AG20443 (cell line): ENCODE results near the gene APLP1.
"Not testable (repeated sequence)": the region's sequence is repeated elsewhere in the genome, so short reads cannot be mapped to it uniquely, and the experiment has no call there.

Experiments used
- DNase-seq: peaks from one replicate; pipeline ENCODE4 v3.0.0; 2012; ENCODE audit warnings: low spot score, mixed read lengths

The APLP1 gene

DNA sequence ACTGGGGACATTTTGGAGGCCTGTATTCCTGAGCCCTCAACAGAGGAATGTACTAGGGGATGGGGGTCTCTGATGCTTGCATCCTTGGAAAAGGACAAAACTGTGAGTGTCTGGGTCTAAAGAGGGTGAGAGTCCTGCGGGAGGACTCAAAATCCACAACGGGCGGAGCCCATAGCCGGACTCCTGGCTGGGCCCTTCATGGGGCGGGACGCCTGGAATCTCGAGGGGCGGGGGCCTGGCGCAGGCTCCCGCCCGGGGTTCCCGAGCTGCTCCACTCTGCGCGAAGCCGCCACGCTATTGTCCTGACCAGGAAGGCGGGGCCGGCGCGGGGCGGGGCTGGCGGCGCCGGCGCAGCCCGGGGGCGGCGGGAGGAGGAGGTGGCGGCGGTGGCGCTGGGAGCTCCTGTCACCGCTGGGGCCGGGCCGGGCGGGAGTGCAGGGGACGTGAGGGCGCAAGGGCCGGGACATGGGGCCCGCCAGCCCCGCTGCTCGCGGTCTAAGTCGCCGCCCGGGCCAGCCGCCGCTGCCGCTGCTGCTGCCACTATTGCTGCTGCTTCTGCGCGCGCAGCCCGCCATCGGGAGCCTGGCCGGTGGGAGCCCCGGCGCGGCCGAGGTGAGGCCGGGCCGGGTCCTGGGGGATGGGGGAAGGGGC is at the start of gene APLP1:
APLP1 (plus strand) TSS at position 403 of the 651 bp plus-strand sequence; CDS start at position 466, 63 bp downstream.
- peak; percentile 91 for DNase-seq

DNA sequence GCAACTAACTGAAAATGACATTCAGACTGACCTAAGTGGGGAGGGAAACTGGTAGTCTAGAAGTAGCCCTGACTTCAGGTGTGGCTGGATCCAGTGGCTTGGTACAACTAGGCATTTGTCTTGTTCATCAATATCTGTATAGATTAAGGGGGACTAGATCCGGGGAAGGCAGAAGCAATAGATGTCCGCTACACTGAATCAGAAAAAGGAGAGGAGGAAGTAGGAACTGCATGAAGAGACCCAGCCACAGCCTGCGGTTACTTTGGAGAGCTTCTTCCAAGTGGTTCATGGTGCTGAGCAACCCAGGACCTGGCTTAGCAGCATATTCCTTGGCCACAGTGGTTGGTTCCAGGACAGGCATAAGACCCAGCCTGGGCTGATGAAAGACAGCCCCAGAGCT is 45.8 kb upstream of the APLP1 start:
- DNase-seq = no peak

DNA sequence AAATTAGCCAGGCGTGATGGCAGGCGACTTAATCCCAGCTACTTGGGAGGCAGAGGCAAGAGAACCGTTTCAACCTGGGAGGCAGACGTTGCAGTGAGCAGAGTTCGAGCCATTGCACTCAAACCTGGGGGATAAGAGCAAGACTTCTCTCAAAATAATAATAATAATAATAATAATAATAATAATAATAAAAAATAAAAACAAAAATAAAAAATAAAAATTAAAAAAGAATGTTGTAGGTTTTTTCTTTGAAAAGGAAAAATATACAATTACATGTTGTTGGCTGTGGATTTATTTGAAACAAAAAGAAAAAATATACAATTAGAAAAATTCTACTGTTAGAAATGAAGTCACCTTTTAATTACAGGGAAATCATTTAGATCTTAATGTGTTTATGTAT is 44.2 kb upstream of the APLP1 start:
- no peak for DNase-seq

- DNase-seq = peak; percentile 84
Measured at GRCh38 chr19:35828692-35829301, 39.6 kb upstream of the APLP1 start.

DNA sequence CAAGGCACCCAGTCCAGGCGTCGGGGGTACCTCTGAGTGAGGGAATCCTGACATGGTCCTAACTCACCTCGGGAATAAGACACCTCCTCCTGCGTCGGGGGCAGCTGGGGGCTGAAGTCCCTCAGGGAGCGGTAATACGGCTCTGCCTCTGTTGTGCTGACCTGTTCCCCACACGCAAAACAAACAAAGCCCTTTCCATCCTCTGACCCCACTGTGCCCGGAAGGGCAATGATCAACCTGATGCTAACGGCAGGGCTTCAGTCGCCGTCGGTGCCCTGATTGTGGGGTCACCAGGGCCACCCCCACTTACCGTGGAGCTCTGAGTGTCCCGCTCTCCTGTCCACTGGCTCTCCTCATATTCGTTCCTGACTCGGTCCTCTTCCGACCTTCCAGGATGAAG is 37.4 kb upstream of the APLP1 start:
- DNase-seq = no peak

- DNase-seq = no peak
Measured at GRCh38 chr19:35832054-35832453, 36.3 kb upstream of the APLP1 start.

DNA sequence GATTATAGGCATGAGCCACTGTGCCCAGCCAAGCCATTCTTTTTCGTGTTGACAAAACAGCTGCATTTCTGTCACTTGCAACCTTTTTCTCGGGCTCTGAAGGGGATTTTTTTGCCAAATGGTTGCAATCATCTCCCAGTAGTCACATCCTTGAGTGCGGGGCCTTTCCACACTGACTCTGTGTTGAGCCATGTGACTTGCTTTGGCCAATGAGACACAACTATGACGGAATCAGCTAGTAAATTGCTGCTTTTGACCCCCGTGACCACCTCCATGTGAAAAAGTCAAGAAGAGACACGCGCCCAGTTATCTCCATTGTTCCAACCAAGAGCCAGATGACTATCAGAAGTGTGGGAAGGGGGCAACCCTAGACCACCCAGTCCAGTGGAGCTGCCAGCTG is 34.4 kb upstream of the APLP1 start:
- DNase-seq = no peak

DNA sequence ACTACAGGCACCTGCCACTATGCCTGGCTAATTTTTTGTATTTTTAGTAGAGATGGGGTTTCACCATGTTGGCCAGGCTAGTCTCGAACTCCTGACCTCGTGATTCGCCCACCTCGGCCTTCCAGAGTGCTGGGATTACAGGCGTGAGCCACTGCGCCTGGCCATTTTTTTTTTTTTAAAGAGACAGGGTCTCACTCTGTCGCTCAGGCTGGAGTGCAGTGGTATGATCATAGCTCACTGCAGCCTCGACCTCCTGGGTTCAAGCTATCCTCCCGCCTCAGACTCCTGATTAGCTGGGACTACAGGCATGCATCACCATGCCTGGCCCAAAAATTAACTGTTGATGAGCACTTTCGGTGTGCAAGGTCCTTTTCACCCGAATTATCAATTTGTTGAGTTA is 32.3 kb upstream of the APLP1 start:
- not testable (repeated sequence) for DNase-seq

GRCh38 chr19:35841961-35842595 is 26.3 kb upstream of the APLP1 start:
- DNase-seq = no peak

GRCh38 chr19:35842666-35843272 is 25.6 kb upstream of the APLP1 start:
- DNase-seq = no peak

DNA sequence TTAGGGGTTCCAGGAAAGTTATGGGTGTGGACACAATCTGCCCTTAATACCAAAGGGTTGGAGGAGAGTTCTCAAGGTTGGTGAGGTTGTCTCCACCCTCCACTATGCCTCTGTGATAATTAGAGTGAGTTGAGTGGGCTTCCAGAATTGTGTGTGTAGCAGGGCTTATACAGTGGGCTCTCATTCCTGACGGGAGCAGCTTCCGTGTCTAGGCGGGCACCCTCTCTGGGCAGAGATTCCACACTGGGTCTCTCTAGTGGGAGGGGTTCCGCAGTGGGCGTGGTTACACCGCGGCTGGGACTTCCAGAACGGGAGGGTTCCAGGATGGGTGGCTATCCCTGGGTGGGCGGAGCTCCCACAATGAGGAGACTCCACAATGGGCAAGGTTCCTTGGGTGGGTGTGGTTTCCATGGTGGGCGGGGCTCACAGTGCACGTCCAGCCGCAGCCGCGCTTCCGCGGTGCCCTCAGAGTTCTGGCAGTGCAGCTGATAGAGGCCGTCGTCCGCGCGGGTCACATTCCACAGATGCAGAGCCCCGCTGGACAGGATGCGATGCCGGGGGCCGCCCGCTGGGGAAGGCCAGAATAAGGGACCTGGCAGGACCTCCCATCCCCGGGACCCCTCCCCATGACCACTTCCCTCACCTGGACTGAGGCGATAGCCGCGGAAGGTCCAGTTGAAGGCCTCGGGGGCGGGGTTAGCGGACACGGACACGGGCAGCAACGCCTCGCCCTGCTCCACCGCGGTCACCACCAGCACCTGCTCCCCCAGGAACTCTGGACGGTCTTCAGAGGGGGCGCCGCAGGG is 24.5 kb upstream of the APLP1 start:
- peak; percentile 45 for DNase-seq

- no peak for DNase-seq
Measured at GRCh38 chr19:35844482-35845214, 23.7 kb upstream of the APLP1 start.

DNA sequence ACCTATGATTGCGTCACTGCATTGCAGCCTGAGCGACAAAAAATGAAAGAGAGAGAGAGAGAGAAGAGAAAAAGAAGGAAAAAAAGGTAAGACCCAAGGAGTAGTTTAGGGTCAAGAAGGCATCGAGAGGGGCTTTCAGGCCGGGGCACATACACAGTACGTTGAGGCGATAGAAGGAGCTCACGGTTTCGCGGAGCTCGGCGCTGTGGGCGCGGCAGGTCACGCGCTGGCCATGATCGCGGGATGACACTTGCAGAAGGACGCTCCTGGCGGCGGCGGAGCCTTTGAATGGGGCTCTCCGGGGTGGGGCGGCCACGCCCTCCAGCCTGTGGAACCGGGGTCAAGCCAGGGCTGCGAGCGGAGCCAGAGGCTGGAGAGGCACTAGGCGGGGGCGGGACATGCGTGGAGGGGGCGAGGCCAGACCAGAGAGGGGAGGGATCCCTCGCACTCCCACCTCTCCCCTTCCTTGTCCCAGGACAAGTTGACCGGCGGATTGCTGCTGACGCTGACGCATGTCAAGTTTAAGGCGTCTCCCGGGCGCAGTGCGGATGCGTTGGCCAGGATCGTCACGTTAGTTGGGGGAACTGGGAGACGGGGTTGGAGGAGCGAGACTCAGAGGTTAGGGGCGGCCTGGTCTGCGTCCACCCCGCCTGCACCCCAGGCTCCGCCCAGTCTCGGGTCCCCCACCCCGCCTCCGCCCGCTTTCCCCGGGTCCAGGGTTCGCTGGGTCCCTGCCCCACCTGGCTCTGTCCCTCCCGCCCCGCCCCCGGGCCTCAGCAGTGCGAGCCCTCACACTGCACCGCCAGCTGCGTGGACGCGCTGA is 22.9 kb upstream of the APLP1 start:
- DNase-seq = peak; percentile 39

DNA sequence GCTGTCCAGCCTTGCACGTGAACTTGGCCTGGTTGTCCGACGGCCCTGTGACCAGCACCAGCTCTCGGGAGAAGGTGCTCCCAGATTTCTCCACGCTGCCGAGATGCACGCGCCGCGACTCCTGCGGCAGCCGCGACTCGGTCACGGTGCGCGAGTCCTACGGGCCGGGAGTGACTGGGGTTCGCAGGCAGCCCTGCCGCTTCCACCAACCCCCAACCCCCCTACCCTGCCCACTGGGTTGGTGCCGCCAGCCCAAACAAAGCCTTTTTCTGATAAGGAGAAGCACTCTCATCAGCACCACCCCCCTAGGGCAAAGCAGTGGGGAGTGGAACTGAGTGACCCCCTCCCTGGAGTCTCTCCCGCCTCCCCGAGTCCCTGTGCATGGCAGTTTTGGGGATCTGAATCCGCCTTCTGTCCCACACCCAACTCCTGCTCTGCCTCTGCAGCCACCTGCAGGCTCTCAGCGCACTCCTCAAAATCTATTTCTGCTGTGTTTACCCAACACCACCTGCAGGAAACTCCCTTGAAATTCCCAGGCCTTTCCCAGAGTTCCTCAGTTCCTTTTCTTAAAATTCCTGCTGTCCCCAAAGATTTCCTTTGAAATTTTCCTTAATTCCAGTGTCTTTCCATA is 22.2 kb upstream of the APLP1 start:
- peak; percentile 44 for DNase-seq

DNA sequence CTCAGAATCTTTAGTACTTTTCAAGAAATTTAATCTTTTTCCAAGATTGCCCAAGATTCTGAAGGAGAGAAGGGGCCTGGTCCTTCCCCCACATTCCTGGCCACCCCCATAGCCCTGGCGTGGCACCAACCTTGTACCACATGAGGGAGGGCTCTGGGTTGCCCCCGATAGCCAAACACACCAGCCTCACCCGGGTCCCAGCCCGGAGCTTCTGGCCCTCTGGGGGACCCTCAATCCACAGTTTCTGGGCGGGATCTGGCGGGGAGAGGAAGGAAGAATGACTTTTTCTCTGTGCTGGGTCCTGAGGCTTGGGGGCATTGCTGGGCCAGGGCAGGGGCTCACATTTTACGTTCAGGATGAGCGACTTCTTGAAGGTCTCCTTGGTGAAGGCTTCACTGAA is 20.5 kb upstream of the APLP1 start:
- DNase-seq = no peak

- DNase-seq = no peak
Measured at GRCh38 chr19:35848486-35848885, 19.9 kb upstream of the APLP1 start.

DNA sequence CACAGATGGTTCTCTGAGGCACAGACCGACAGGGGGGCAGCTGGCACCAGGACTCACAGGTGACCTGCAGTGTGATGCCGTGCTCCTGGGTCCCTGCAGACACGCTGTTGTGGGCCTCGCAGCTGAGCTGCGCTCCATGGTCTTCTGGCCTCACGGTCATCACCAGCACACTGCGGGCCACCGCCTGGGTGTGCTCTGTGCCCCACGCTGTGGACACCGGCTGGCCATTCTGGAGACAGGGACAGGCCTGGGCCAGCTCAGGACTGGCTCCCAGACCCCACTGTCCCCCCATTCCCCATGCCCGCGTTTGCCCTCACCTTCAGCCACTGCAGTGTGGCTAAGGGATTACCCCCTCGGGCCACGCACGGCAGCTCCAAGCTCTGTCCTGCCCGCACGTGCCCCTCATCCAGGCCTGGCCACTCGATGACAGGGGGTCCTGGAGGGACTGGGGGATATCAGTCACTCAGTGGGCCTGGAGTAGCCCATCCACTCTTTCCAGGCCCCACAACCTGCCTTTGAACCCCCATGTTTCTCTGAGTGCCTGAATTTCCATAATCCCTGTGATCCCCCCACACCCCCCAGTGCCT is 19.4 kb upstream of the APLP1 start:
- DNase-seq = no peak

DNA sequence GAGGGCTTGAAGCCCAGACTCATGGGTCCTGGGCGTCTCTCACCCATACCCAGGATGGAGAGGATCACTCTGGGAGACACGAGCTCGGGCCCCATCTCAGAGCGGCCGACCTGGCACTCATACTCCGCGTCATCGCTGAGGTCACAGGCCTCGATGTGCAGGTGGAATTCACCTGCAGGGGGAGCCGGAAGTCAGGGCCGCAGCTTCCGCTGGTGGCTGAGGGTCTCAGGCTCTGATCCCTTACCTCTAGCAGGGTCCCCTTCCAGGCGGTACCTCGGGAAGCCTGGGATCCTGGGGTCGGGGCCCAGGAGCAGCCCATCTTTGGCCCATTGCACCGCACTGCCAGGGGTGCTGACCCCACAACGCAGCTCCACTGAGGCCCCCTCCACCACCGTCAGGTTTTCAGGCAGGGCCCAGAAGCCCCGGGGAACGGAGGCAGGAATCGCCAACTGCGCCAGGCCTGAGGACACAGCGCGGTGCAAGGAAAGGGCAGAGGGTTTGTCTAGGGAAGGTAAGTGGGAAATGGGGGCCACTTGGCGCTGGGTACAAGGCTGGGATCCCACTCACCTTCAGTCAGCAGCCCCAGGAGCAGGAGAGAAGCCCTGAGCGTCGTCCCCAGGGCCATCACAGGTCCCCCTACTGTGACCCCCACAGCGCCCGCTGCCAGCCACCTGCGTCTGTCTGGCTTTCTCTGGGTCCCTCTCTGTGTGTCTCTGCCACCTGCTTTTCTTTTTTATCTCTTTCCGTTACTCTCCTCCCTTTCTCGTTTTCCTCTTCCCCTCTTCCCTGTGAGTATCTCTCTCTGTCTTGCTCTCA is 17.0 kb upstream of the APLP1 start:
- no peak for DNase-seq
